Kidney (tissue), 14 donors: ENCODE results near the gene ARTN. TPM values are rescaled to one million over a fixed set of nuclear protein-coding genes. Genes with fewer than 3 reads are reported as not detected.

Experiments
- DNase-seq, 5 donors: peaks; one replicate each; pipeline ENCODE4 v3.0.0-alpha.2; 2013 to 2020
- FAIRE-seq: peaks from 2 replicates; lab custom pipeline; 2012; peaks lifted over from hg19 to GRCh38; lab: Jason Lieb, UNC
- H3K27ac ChIP-seq, 2 donors: one replicate each; pipeline ENCODE4 v1.7.0; 2013; ENCODE audit warnings: low read depth in 2 of 2, low read length in 2 of 2, inconsistent platforms in 1 of 2
- H3K27me3 ChIP-seq: one replicate; pipeline ENCODE4 v1.7.1; 2013; ENCODE audit warnings: low read length, inconsistent platforms; ENCODE audit not compliant: control insufficient read depth, insufficient read depth
- H3K36me3 ChIP-seq, 3 donors: one replicate each; pipeline versions ENCODE4 v1.7.0 to v1.7.1; 2013; ENCODE audit warnings: low read length in 3 of 3, control low read depth in 1 of 3, inconsistent platforms in 1 of 3; ENCODE audit not compliant: insufficient read depth in 3 of 3, control insufficient read depth in 2 of 3
- H3K4me1 ChIP-seq, 3 donors: one replicate each; pipeline versions ENCODE4 v1.7.0 to v1.7.1; 2013; ENCODE audit warnings: low read length in 3 of 3, inconsistent platforms in 1 of 3, low read depth in 1 of 3; ENCODE audit not compliant: control insufficient read depth in 2 of 3, insufficient read depth in 2 of 3
- H3K4me3 ChIP-seq, 3 donors: one replicate each; pipeline versions ENCODE4 v1.7.0 to v1.8.1; 2013; ENCODE audit warnings: low read length in 3 of 3, control low read depth in 1 of 3, inconsistent platforms in 1 of 3
- H3K9ac ChIP-seq, 3 donors: one replicate each; pipeline versions ENCODE4 v1.7.0 to v1.7.1; 2013; ENCODE audit warnings: low read length in 3 of 3, control low read depth in 1 of 3, inconsistent platforms in 1 of 3
- H3K9me3 ChIP-seq, 3 donors: one replicate each; pipeline versions ENCODE4 v1.7.0 to v1.7.1; 2013; ENCODE audit warnings: low read length in 3 of 3, control low read depth in 1 of 3, inconsistent platforms in 1 of 3; ENCODE audit not compliant: control insufficient read depth in 2 of 3, insufficient read depth in 1 of 3
- CTCF ChIP-seq: IDR thresholded peaks from 3 replicates; pipeline ENCODE4 v1.5.1; 2012; ENCODE audit warnings: mild to moderate bottlenecking, moderate library complexity, borderline replicate concordance; ENCODE audit not compliant: insufficient read depth; ENCODE audit errors: extremely low read depth
- intact Hi-C: fragments of 100-400 bp; cut with DNase I; formaldehyde crosslinking; loops from one replicate; pipeline ENCODE4 v1.11.1; 2022
- polyA plus RNA-seq: library from polyadenylated mRNA; stranded (reverse); fragments of 350-450 nt; fragmentation: Illumina TruSeq; extraction: RNeasy Lipid Tissue Mini Kit (QIAGEN cat#74804); gene quantifications from one replicate; pipeline ENCODE4 v1.2.3, GENCODE V29; 2014; ENCODE audit warnings: low read depth, low replicate concordance; ENCODE audit not compliant: insufficient read depth
- total RNA-seq: library from RNA; stranded (reverse); fragmentation: NEBNext Ultra II Directional; extraction: Animal tissue kit (Norgen Biotek cat#: 25700); gene quantifications from one replicate; pipeline ENCODE4 v1.2.1, GENCODE V29; 2021
- donor health status: control.
- donor health status: control.
- donor health status: control.
- donor health status: control.
- donor health status: control.
- donor health status: DM: yes; HTN: yes; CAD: no.
- donor health status: Normal renal cell carcinoma (clear cell type).

ARTN gene
- total and polyA plus RNA-seq, 2 donors from 2014 or later, result 1.9 to 4.3 TPM

DNA sequence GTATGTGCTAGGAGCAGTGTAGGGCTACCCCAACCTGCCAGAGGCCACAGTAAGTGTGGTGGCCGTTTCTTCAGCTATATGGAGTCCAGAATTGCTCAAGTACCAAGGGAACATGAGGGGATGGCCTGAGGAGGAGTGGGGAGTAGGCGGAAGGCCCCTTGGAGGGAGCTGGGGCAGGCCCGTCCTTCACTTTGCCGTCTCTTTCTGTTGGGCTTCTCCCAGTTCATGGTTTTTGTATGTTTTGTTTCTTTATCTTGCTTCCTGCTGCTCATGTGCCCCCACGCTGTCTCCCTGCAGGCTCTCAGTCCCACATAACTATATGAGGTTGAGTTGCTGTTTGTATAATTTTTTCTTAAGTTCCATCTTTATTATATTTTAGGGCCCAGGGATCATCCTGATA lies 30.3 kb downstream of the ARTN start:
- Histone ChIP-seq H3K4me3 (no peak overlapping the region), H3K4me1 (no peaks in the 10 kb centered on the region), H3K9ac (no peak overlapping the region), H3K9me3 (no peaks in the 10 kb centered on the region), H3K36me3 (peaks cover 4 to 57% (median 32%) of the 10 kb centered on the region in 3 donors), H3K27ac (no peak overlapping the region), H3K27me3 (no peaks in the 10 kb centered on the region)
- no peak for TF ChIP-seq CTCF
- DNase-seq (no peak), FAIRE-seq (no peak)
- intact Hi-C loops, result no loop called here

- no peak overlapping the region for H3K9ac ChIP-seq
- no peaks in the 10 kb centered on the region for H3K27me3 ChIP-seq
- no peaks in the 10 kb centered on the region for H3K9me3 ChIP-seq
- DNase-seq, result no peak
- intact Hi-C loops, result no loop called here
- no peak overlapping the region for H3K27ac ChIP-seq
- H3K4me3 ChIP-seq, result no peak overlapping the region
- no peak for FAIRE-seq
- peaks cover 0 to 4% (median 3%) of the 10 kb centered on the region in 3 donors for H3K4me1 ChIP-seq
- no peak for TF ChIP-seq CTCF
- H3K36me3 ChIP-seq, result peaks cover 2 to 44% (median 23%) of the 10 kb centered on the region in 3 donors
Measured at GRCh38 chr1:43965316-43965715, 31.7 kb downstream of the ARTN start.

- H3K27ac ChIP-seq, result no peak overlapping the region
- H3K36me3 ChIP-seq, result peaks cover 0 to 19% (median 8%) of the 10 kb centered on the region in 3 donors
- H3K4me1 ChIP-seq, result peaks cover 0 to 13% (median 8%) of the 10 kb centered on the region in 3 donors
- no peak overlapping the region for H3K9ac ChIP-seq
- no peaks in the 10 kb centered on the region for H3K27me3 ChIP-seq
- FAIRE-seq (no peak), DNase-seq (peak in 3 of 5 donors; percentile 46 to 63 (median 55))
- intact Hi-C loops, result no loop called here
- no peak overlapping the region for H3K4me3 ChIP-seq
- no peak for TF ChIP-seq CTCF
- no peaks in the 10 kb centered on the region for H3K9me3 ChIP-seq
Measured at GRCh38 chr1:43968348-43968948, 34.8 kb downstream of the ARTN start.

GRCh38 chr1:43969416-43969745 lies 35.8 kb downstream of the ARTN start:
- peaks cover 0 to 19% (median 8%) of the 10 kb centered on the region in 3 donors for H3K4me1 ChIP-seq
- H3K4me3 ChIP-seq, result peak overlapping the region; percentile 13 to 92 (median 83)
- no peak overlapping the region for H3K9ac ChIP-seq
- no peaks in the 10 kb centered on the region for H3K27me3 ChIP-seq
- no peak for TF ChIP-seq CTCF
- intact Hi-C loops, result no loop called here
- DNase-seq (no peak), FAIRE-seq (no peak)
- H3K36me3 ChIP-seq, result peaks cover 0 to 17% (median 7%) of the 10 kb centered on the region in 3 donors
- H3K9me3 ChIP-seq, result no peaks in the 10 kb centered on the region
- no peak overlapping the region for H3K27ac ChIP-seq
